Right renal pelvis (tissue), 4 donors: ENCODE results near the gene DYNLRB1. TPM values are rescaled to one million over a fixed set of nuclear protein-coding genes. Genes with fewer than 3 reads are reported as not detected.
A peak's percentile ranks its signal among the peaks of the same experiment; 100 is the strongest.
"Not testable (repeated sequence)": the region's sequence is repeated elsewhere in the genome, so short reads cannot be mapped to it uniquely, and the experiment has no call there.

Experiments used
- DNase-seq, 4 donors: peaks; one replicate each; pipeline ENCODE4 v3.0.0-alpha.2; 2013; ENCODE audit warnings: low read depth in 4 of 4, low spot score in 3 of 4, missing footprints in 1 of 4
- polyA plus RNA-seq, 4 donors: library from polyadenylated mRNA; unstranded; fragments of 120-200 nt; gene quantifications; one replicate each; pipeline ENCODE4 v1.2.1, GENCODE V29; 2013; ENCODE audit not compliant: insufficient read length in 4 of 4

DYNLRB1 gene
- 100 to 1,000 TPM; 209 to 237 (median 218) TPM for polyA plus RNA-seq

GRCh38 chr20:34516247-34517113, at the start of gene DYNLRB1:
Gene DYNLRB1 (plus strand): TSS chr20:34516422. CDS start chr20:34516459, 37 bp downstream.
- DNase-seq = peak; percentile 97 to 98 (median 98)

GRCh38 chr20:34468951-34469350, 47.3 kb upstream of the DYNLRB1 start:
- no peak for DNase-seq

- DNase-seq = no peak
These were observed 43.8 kb upstream of the DYNLRB1 start for GRCh38 chr20:34472246-34472925.

GRCh38 chr20:34473262-34473883, 42.8 kb upstream of the DYNLRB1 start:
- no peak for DNase-seq

GRCh38 chr20:34475979-34476736, 40.1 kb upstream of the DYNLRB1 start:
- DNase-seq = peak in 3 of 4 donors; percentile 15 to 22 (median 18)

- DNase-seq = no peak
These were observed 36.6 kb upstream of the DYNLRB1 start for GRCh38 chr20:34479627-34480026.

GRCh38 chr20:34482154-34482553, 34.1 kb upstream of the DYNLRB1 start:
- not testable (repeated sequence) for DNase-seq

GRCh38 chr20:34483585-34484220, 32.5 kb upstream of the DYNLRB1 start:
- not testable (repeated sequence) for DNase-seq

GRCh38 chr20:34485068-34485634, 31.1 kb upstream of the DYNLRB1 start:
- no peak for DNase-seq

GRCh38 chr20:34491226-34491931, 24.8 kb upstream of the DYNLRB1 start:
- no peak for DNase-seq

GRCh38 chr20:34491932-34492509, 24.2 kb upstream of the DYNLRB1 start:
- no peak for DNase-seq

- DNase-seq = no peak
These were observed 22.6 kb upstream of the DYNLRB1 start for GRCh38 chr20:34493646-34494045.

GRCh38 chr20:34495307-34495706, 20.9 kb upstream of the DYNLRB1 start:
- no peak for DNase-seq

- no peak for DNase-seq
These were observed 20.3 kb upstream of the DYNLRB1 start for GRCh38 chr20:34495916-34496315.

- DNase-seq = not testable (repeated sequence)
These were observed 18.6 kb upstream of the DYNLRB1 start for GRCh38 chr20:34497596-34497995.

- no peak for DNase-seq
These were observed 15.4 kb upstream of the DYNLRB1 start for GRCh38 chr20:34500823-34501222.

- DNase-seq = no peak
These were observed 9.7 kb upstream of the DYNLRB1 start for GRCh38 chr20:34506480-34506879.

- no peak for DNase-seq
These were observed 8.4 kb upstream of the DYNLRB1 start for GRCh38 chr20:34507702-34508413.
